Measurements from ENCODE around the gene HIP1R.

DNA sequence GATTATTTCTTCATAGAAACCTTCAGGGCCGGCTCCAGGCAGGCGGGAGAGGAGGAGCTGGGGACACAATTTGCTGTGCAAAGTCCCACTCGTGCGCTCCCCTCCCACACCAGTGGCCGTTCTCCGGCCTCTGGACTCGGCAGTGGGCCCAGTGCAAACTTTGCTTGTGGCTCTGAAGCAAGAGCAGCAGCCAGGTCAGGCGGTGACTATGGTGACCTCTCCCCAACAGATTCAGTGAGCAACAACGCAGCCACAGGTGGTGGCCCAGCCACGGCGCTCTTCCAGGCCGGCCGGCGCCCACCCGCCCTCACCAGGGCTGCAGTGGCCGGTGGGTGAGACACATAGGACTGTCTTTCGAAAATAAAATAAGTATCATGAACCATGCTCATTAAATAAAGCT, 31.1 kb downstream of the HIP1R start:
- TF ChIP-seq, protein P1, sequence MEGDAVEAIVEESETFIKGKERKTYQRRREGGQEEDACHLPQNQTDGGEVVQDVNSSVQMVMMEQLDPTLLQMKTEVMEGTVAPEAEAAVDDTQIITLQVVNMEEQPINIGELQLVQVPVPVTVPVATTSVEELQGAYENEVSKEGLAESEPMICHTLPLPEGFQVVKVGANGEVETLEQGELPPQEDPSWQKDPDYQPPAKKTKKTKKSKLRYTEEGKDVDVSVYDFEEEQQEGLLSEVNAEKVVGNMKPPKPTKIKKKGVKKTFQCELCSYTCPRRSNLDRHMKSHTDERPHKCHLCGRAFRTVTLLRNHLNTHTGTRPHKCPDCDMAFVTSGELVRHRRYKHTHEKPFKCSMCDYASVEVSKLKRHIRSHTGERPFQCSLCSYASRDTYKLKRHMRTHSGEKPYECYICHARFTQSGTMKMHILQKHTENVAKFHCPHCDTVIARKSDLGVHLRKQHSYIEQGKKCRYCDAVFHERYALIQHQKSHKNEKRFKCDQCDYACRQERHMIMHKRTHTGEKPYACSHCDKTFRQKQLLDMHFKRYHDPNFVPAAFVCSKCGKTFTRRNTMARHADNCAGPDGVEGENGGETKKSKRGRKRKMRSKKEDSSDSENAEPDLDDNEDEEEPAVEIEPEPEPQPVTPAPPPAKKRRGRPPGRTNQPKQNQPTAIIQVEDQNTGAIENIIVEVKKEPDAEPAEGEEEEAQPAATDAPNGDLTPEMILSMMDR (IDR thresholded peaks at IDR 0.05): no peak
- TF ChIP-seq POLR2A (IDR thresholded peaks at IDR 0.05): no peak

All from esophagus squamous epithelium (tissue), 4 donors.